ENCODE results near the gene ADAMTSL4.

The ADAMTSL4 gene

DNA sequence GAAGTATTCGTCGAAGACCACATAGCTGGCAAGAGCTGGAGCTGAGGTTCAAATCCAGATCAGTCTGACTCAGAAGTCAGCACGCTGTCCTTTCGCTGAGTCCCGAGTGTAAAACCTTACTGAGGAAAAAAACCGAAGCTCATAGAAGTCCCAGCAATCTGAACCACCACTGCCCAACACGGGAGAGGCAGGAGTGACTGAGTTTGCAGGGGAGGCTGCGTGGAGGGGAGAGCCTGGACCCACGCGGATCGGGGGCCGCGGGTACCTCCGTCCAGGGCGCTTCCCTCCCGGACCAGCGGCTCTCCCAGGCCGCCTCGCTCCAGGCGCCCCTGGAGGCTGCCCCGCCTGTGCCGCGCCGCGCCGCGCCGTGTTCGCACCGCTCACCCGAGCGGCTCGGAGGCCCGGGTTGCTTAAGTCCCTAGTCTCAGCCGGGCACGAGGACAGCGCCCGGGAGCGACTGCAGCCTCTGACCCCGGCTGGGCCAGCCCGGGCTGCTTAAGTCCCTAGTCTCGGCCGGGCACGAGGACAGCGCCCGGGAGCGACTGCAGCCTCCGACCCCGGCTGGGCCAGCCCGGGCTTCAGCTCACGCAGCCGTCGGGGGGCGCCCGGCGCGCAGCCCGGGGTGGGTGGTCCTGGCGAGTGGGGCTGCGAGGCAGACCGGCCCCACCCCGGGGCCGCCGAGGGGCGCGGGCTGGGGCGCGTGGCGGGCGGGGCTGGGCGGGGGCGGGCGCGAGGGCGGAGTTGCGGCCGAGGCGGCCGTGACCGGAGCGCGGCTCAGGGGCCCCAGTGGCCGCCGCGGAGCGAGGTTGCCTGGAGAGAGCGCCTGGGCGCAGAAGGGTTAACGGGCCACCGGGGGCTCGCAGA lies at the start of gene ADAMTSL4:
Gene ADAMTSL4, plus strand, starts transcription at position 777 of the 864 bp plus-strand sequence. CDS start 2,881 bp downstream, outside the sequence.
- no peak for DNase-seq

DNA sequence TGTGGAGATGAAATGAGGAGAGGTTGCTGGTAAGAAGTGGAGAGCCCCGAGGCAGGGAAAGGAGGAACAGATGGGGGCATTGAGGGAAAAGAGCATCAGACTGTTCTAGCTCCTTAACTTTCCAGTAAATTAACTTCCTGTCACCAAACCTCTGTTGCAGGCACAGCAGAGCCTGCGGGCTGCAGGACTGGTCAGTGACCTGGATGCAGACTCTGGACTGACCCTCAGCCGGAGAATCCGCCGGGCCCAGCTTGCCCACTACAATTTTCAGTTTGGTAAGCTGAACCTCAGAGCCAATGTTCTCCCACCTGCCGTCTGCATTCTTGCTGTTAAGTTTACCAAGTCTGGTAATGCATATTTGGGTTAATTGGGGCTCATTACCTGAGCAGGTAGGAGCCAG lies 43.8 kb upstream of the ADAMTSL4 start:
- no peak for DNase-seq

- DNase-seq, result no peak
Observed at GRCh38 chr1:150507912-150508864, 41.0 kb upstream of the ADAMTSL4 start, which contains the start of gene ECM1. ECM1 (plus strand) TSS chr1:150508109; CDS start chr1:150508210, 101 bp downstream.

DNA sequence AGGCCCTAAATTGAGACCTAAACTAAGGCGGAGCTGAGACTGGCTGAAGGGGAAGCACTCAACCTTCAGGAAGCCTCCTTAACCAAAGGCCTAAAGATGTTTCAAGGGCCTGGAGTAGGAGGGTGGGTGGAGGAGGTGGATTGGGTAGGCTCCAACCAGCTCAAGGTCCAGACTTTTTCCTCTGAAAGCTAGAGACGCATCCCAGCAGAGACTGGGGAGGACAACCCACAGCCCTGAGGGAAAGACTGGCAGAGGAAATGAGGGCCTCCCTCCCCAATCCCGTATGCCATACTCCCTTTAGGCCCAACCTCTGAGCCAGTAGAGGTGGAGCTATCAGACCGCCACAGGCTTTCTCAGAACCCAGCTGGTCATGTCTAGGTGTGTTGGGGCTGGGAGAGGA lies 40.2 kb upstream of the ADAMTSL4 start:
- no peak for DNase-seq

DNA sequence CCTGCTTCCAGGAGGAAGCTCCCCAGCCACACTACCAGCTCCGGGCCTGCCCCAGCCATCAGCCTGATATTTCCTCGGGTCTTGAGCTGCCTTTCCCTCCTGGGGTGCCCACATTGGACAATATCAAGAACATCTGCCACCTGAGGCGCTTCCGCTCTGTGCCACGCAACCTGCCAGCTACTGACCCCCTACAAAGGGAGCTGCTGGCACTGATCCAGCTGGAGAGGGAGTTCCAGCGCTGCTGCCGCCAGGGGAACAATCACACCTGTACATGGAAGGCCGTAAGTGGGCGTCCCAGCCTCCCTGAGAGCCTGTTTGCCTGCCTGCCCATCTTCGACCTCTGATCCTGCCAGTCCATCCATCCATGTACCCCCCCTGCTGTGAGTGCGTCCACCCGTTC lies 37.7 kb upstream of the ADAMTSL4 start:
- no peak for DNase-seq

GRCh38 chr1:150511985-150512660 lies 37.1 kb upstream of the ADAMTSL4 start:
- no peak for DNase-seq

- no peak for DNase-seq
Observed at GRCh38 chr1:150512846-150513245, 36.4 kb upstream of the ADAMTSL4 start.

- no peak for DNase-seq
Observed at GRCh38 chr1:150513351-150513791, 35.8 kb upstream of the ADAMTSL4 start.

- DNase-seq, result no peak
Observed at GRCh38 chr1:150514260-150514659, 34.9 kb upstream of the ADAMTSL4 start.

DNA sequence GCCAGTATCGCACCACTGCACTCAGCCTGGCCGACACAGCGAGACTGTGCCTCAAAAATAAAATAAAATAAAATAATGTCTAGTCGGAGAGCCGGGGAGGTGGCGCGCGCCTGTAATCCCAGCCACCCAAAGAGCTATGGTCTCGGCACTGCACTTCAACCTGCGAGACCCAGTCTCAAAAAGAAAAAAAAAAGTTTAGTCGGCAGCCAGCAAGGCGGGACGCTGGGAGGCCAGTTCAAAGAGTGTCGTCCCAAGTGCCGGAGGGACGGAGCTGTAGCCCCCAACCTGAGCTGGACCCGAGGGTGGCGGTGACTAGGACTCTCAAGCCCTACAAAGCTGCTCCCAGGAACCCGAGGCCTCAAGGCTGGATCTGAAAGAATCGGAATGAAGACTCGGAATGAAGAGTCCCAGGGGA lies 34.3 kb upstream of the ADAMTSL4 start:
- DNase-seq, result no peak

- DNase-seq, result peak; percentile 94
Observed at GRCh38 chr1:150515328-150516049, 33.7 kb upstream of the ADAMTSL4 start, which contains the start of gene FALEC. FALEC (plus strand) TSS chr1:150515752.

- DNase-seq, result no peak
Observed at GRCh38 chr1:150516050-150516591, 33.1 kb upstream of the ADAMTSL4 start.

GRCh38 chr1:150516616-150517015 lies 32.6 kb upstream of the ADAMTSL4 start:
- DNase-seq, result no peak

DNA sequence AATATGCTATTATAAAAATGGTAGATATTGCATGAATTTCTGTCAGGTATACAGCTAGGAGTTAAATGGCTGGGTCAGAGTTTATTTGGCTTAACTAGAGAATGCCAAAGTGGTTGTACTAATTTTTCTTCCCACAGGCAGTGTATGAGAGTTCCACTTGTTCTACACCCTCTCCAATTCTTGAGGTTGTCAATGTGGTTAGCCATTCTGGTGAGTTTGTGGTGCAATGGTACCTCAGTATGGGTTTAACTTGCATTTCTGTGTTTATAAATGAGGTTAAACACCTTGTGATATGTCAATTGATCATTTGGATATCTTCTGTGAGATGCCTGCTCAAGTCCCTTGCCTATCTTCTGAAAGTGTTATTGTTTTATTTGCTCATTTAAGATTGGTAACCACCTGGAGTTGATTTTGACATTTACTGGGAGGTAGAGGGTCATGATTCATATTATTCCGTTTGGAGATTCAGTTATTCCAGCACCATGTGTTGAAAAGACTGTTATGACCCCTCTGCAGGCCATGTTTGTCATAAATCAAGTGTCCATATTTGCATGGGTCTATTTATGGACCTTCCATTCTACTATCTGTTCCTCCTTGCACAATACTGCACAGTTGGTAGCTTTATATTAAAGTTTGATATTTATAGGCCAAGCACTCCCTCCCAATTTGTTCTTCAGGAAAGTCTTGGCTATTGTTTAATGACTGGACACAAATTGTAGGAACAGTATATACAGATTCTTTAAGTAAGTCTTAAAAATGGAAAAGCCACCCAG lies 27.8 kb upstream of the ADAMTSL4 start:
- DNase-seq, result no peak

GRCh38 chr1:150525348-150525747 lies 23.9 kb upstream of the ADAMTSL4 start:
- no peak for DNase-seq

DNA sequence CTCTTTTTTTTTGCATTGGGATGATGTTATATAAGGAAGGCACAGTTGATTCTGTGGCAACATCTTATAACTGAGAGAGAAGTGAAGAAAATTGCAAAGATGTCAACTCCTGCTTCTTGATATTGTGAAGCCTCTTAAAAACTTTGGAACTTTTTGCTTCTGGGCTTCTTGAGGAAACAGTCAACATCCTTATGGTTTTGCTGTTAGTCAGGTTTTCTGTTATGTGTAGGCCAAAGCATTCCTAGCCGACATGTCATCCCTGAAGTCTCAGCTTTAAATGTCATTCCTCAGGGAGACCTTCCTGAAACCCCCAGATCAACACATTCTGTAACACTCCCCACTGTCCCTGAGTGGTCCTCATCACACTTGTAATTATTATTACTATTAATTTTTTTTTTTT lies 21.0 kb upstream of the ADAMTSL4 start:
- no peak for DNase-seq

GRCh38 chr1:150529017-150529416 lies 20.2 kb upstream of the ADAMTSL4 start:
- no peak for DNase-seq

- DNase-seq, result no peak
Observed at GRCh38 chr1:150530491-150531159, 18.6 kb upstream of the ADAMTSL4 start.

GRCh38 chr1:150532860-150533259 lies 16.3 kb upstream of the ADAMTSL4 start:
- no peak for DNase-seq

GRCh38 chr1:150534002-150534401 lies 15.2 kb upstream of the ADAMTSL4 start:
- DNase-seq, result no peak

Data from NCI-H1048 (cell line).